ENCODE measurements around the gene SUMO3. TPM values are rescaled to one million over a fixed set of nuclear protein-coding genes. Genes with fewer than 3 reads are reported as not detected.

The SUMO3 gene
- total and polyA plus RNA-seq, 2 of the 13 experiments (the other 11 are each of a cell fraction or from before 2014, with no cell fraction given), result 51.4 to 92.4 TPM

GRCh38 chr21:44792702-44793591, 24.9 kb downstream of the SUMO3 start (continued):
- TF ChIP-seq ZNF276 (CRISPR knock-in tag; IDR thresholded peaks at IDR 0.05; ENCODE audit: low read depth) (no peak), HIVEP1 (CRISPR knock-in tag; IDR thresholded peaks at IDR 0.05) (no peak), ZNF275 (CRISPR knock-in tag; IDR thresholded peaks at IDR 0.05; ENCODE audit: borderline replicate concordance) (no peak), ZBTB2 (CRISPR knock-in tag; IDR thresholded peaks at IDR 0.05; ENCODE audit: low read depth) (no peak), SMAD9 (CRISPR knock-in tag; IDR thresholded peaks at IDR 0.05) (no peak), THRA (CRISPR knock-in tag; IDR thresholded peaks at IDR 0.05; ENCODE audit: borderline replicate concordance) (0 out of 2 replicates have a peak, but pooled peaks have one; percentile 34), XBP1 (CRISPR knock-in tag; IDR thresholded peaks at IDR 0.05) (no peak), ISL2 (CRISPR knock-in tag; IDR thresholded peaks at IDR 0.05) (peak; percentile 21; the same call in 1 of the 2 replicates), MIXL1 (CRISPR knock-in tag; IDR thresholded peaks at IDR 0.05) (no peak), MAZ (IDR thresholded peaks at IDR 0.05; ENCODE audit: borderline replicate concordance, low read depth, low read length) (no peak), MAZ (CRISPR knock-in tag; IDR thresholded peaks at IDR 0.05; ENCODE audit: low read depth) (no peak), CENPX (CRISPR knock-in tag; IDR thresholded peaks at IDR 0.05) (no peak), FOXA1 (IDR thresholded peaks at IDR 0.05) (no peak), FOXA1 (CRISPR knock-in tag; IDR thresholded peaks at IDR 0.05) (peak; percentile 63), ZNF343 (CRISPR knock-in tag; IDR thresholded peaks at IDR 0.05) (no peak), JUND (CRISPR knock-in tag; IDR thresholded peaks at IDR 0.05) (no peak), IRX3 (CRISPR knock-in tag; IDR thresholded peaks at IDR 0.05; ENCODE audit: borderline replicate concordance, low read depth) (no peak), ZUFSP (CRISPR knock-in tag; IDR thresholded peaks at IDR 0.05; ENCODE audit: borderline replicate concordance) (no peak), KMT2B (CRISPR knock-in tag; IDR thresholded peaks at IDR 0.05) (0 out of 2 replicates have a peak, but pooled peaks have one; percentile 27), ZNF652 (CRISPR knock-in tag; IDR thresholded peaks at IDR 0.05; ENCODE audit: borderline replicate concordance, low read depth) (no peak), ZEB1 (IDR thresholded peaks at IDR 0.05; ENCODE audit: insufficient replicate concordance, low read depth) (no peak), RFXANK (CRISPR knock-in tag; IDR thresholded peaks at IDR 0.05) (no peak), HOXA9 (CRISPR knock-in tag; IDR thresholded peaks at IDR 0.05; ENCODE audit: borderline replicate concordance) (no peak)
